SW 1271 (cell line): ENCODE data around the gene SLC30A10.
"Not testable (repeated sequence)": the region's sequence is repeated elsewhere in the genome, so short reads cannot be mapped to it uniquely, and the experiment has no call there.

Source experiments
- DNase-seq, 2 experiments: peaks; one replicate each; lab custom pipeline; 2025; lab: John Stamatoyannopoulos, UW

The SLC30A10 gene

DNA sequence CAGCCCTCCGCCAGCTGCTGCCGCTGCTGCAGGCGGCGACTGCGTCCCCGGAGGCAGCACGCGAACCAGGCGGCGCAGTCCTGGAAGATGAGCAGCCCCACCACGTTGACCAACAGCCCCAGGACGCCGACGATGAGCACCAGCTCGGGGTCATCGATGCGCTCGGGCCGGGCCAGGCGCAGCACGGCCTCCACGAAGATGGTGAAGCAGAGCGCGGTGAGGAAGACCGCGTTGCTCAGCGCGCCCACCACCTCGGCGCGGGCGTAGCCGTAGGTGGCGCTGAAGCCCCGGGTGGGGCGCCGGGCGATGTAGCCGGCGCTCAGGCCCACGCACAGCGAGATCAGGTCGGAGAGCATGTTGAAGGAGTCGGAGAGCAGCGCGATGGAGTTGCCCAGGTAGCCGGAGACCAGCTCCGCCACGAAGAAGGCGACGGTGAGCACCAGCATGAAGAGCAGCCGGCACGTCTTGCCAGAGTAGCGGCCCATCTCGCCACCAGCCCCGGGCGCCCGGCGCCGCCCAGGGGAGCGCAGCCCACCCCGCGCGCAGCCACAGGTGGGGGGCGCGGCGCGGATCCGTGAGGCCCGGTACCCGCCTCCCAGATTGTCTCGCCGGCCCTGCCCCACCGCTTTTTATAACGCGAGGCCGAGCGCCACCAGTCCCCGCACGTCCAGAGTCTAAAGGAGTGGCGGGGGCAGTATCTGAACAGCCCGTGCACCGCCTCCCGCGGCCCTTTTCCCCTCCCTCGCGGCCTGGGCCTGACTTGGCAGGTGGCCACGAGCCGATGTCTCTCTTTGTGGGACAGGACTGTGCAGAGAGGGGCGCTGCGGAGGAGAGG lies at the start of gene SLC30A10:
Gene SLC30A10, minus strand, starts transcription at position 602 of the 835 bp plus-strand sequence. Its CDS starts 117 bp downstream, at position 485.
- no peak for DNase-seq

DNA sequence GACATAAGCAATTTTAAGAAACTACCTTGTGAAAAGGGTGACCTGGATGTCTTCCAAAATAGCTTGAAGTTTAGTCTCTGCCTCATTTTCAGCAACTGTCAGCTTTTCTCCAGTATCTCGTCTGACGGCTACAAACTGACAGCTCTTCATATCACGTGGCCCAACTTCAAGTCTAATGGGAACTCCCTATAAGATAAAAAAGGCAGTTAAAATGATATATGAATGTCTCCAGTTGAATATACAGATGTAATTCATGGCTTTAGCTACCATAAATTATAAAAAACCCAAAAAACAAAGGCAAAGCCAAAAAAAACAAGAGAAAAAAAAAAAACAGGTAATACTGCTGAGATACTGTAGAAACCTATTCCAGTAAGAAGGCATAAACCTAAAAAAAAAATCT lies 44.9 kb upstream of the SLC30A10 start:
- DNase-seq, result no peak

DNA sequence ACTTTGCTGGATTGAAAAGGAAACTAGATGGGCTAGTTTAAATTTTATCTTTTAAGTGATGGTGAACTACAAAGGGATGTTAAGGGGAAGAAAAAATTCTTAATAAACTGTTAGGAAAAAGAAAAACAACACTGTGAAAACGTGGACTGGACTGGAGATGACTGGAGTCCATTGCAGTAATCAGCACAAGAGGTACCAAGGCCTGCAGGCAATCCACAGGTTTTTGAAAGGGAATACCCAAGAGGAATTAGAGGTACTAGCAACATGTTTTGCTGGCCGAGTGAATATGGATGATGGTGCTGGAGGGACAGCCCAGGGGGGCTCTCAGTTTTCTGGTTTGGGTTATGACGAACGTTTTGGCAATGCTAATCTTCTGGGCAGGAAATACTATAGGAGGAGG lies 39.0 kb upstream of the SLC30A10 start:
- DNase-seq, result no peak

DNA sequence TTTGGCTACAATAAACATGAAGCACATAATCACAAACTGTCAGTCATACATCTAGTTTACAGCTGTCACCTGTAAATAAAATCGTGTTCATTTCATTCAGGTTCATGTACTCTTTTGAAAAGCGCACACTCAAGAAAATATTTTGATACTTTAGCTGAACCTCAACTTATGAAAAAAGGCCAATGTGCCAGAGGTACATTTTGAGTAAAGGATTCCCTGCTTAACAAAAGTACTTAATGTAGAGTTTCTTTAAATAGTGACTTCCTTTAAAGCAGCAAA lies 37.7 kb upstream of the SLC30A10 start:
- no peak for DNase-seq

DNA sequence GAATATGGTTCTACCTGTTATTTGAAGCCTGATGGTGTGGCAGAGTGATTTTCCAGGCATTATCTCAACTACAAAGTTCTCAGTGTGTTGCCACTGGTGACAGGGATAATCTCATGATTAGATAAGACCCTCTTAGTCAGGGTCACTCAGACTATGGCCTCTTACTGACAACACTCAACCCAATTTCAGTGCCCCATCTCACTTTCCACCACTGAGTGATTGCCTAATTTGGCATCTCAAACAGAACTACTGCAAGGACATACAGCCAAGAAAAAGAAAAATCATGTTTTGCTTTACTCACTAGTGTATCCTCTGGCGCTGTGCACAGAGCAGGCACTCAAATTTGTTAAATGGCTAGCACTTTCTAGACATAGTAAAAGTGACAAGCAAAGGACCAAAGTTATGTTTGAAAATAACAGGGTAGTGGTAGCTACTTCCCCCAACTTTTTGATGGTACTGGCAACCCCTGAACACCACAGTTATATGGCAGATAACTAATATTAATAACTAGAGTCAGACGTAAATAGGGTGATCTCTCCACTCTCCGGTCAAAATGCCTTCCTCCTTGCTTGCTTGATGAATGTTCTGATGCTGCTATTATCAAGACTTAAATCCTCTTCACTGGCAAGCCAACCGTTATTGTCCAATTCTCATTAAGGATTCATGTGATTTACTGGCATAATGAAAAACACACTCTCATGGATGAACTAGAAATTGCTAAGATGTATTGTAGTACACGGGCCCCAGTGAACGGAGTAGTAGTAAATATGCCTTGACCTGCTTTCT lies 37.1 kb upstream of the SLC30A10 start:
- no peak for DNase-seq

DNA sequence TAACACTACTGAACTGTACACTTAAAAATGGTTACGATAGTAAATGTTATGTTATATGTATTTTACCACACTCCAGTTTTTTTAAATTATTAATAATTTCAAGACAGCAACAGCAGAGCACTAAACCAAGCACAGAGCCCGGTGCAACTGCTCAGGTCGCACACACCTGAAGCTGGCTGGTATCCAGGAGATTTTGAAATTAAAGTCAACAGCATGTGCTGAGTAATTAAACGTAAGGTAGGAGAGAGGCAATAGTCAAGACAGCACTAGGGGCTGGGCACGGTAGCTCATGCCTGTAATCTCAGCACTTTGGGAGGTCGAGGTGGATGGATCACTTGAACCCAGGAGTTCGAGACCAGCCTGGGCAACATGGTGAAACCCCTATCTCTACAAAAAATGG lies 35.1 kb upstream of the SLC30A10 start:
- DNase-seq, result no peak

DNA sequence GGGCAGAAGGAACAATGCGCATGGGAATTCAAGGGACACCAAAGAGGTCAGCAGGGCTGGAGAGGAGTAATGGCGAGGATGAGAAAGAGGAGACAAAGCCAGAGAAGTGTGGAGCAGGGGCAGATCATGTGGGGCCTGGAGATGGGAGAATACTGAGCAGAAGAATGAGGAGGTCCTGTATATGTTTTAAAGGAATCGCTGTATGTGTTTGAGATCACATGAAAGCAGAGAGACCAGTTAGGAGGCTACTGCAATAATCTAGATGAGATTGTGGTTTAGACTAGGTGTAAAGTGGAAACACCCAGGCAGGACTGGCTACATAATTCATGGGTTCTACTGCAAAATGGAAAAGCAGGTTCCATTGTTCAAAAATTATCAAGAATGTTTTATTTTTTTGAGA lies 33.3 kb upstream of the SLC30A10 start:
- DNase-seq, result no peak

DNA sequence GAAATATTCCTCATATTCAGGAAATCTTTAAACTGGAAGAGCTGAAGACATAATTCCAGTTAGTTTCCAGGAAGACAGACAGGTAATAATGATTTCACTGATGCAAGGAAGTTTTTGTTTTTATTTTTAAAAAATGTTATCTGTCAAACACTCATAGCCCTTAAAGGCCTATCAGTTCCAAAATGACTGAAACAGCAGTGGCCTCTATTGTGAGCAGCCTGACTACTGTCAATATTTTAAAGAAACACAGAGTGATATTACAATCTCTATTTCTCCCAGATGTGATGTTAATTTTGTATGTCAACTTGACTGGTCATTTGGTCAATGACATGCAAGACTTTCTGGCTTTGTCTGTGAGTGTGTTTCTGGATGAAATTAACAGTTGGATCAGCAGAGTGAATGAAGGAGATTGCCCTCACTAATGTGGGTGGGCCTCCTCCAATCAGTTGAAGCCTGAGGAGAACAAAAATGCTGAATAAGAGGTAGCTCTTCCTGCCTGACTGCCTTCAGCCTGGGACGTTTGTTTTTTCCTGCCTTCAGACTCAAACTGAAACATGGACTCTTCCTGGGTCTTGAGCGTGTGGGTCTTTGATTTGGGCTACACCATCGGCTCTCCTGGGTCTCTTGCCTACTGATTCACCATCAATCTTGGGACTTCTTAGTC lies 31.3 kb upstream of the SLC30A10 start:
- no peak for DNase-seq

DNA sequence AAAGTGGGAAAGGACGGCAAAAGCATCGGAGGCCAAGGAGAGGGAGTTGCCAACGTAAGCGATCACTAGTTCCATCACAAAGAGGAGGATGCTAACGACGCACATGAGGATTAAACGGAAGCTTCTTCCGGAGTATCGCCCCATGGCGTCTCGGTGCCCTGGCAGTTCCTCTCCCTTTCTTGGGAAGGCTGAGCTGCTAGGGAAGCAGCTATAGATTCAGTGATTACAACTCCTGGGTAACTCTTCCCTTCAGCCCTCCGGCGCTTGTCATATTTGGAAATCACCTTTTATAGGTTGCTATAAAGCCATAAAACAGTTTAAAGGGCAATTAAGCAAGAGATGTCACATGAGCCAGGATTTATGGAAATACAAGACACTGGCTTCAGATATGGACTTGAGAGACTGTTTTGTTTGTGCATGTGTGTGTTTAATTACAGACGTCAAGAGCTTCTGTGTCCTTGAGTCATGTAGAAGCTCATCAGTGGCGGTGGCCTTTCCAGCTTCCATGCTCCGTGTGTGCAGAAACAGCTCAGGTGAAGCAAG lies 30.6 kb upstream of the SLC30A10 start:
- DNase-seq, result no peak

DNA sequence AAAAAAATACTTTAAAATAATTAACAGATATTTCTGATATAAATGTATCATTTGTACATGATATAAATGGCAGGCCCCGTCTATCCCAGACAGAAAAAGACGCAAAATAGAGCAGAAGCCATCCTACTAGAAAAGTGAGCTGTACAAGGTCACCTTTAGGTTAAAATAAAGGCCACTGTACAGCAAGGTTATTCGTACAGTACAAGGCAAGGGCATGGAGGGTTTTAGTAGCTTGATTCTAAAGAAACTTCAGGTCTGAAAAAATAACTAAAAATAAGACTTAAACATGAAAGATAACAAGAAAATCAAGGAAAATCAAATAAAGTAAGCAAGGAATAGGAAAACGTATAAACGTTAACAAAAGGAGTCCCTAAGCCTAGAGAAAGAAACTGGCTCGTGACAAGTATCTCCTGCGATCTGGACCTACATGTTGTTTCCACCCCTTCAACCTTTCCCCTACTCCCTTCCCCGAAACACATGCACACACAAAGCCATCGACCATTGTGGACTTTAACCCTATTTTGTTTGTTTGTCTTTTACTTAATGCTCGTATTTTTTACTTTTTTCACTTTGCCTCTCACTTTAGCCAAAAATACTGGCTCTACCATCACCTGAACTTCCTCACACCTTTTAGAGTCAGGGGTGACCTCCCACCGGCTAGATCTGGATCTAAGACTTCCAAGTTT lies 26.5 kb upstream of the SLC30A10 start:
- DNase-seq, result no peak

DNA sequence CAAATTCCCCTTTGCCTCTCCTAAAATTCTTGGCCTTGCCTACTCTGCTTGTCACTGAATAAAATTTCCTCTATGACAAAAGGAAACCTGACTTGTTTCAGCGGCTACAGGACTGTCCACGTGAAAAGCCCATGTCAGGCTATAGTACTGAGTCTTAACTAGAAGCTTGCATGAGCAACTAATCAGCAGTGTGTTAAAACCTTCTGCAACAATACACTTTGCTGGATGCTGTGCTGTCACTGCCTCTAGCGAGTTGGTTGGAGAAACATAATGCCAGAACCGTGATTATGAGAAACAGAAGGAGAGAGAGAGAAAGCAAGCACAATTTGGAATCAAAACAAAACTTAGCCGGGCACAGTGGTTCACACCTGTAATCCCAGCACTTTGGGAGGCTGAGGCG lies 25.7 kb upstream of the SLC30A10 start:
- no peak for DNase-seq

DNA sequence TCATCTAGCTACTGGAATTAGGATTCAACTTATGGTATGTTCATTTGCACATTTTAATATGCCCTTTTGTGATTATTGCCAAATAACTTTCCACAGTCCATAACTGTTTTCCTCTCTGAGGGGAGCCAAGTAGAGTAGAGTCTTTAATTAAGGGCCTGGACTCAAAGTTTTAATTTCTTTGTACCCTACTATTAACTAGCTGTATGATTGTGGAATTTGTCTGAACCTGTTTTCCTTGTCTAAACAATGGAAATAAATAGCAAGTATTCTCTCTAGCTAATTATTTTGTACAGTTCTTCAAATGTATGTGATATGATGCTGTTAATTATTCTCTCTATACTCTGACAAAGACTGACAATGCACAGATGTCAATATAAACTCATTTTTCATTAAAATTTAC lies 24.0 kb upstream of the SLC30A10 start:
- no peak for DNase-seq

DNA sequence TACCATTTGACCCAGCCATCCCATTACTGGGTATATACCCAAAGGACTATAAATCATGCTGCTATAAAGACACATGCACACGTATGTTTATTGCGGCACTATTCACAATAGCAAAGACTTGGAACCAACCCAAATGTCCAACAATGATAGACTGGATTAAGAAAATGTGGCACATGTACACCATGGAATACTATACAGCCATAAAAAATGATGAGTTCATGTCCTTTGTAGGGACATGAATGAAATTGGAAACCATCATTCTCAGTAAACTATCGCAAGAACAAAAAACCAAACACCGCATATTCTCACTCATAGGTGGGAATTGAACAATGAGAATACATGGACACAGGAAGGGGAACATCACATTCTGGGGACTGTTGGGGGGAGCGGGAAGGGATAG lies 20.9 kb upstream of the SLC30A10 start:
- not testable (repeated sequence) for DNase-seq

DNA sequence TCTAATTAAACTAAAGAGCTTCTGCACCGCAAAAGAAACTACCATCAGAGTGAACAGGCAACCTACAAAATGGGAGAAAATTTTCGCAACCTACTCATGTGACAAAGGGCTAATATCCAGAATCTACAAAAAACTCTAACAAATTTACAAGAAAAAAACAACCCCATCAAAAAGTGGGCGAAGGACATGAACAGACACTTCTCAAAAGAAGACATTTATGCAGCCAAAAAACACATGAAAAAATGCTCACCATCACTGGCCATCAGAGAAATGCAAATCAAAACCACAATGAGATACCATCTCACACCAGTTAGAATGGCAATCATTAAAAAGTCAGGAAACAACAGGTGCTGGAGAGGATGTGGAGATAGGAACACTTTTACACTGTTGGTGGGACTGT lies 20.4 kb upstream of the SLC30A10 start:
- DNase-seq, result not testable (repeated sequence)

DNA sequence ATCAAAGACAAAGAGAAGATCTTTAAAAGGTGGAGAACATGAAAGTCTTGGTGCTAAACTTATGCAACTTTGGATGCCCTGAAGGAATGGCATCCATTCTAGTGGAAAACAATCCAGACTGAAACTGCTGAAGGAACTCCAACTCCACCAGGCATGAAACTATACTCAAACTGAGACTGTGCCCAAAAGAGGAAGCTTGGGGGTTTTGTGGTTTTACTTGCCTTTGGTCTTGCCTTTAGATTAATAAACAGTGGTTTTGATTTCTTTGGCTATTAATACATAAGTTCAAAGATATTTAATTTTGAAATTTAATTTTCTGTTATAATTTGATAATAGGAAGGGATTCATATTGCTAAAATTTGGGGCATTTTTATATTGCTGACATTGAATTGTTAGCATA lies 17.4 kb upstream of the SLC30A10 start:
- DNase-seq, result no peak

DNA sequence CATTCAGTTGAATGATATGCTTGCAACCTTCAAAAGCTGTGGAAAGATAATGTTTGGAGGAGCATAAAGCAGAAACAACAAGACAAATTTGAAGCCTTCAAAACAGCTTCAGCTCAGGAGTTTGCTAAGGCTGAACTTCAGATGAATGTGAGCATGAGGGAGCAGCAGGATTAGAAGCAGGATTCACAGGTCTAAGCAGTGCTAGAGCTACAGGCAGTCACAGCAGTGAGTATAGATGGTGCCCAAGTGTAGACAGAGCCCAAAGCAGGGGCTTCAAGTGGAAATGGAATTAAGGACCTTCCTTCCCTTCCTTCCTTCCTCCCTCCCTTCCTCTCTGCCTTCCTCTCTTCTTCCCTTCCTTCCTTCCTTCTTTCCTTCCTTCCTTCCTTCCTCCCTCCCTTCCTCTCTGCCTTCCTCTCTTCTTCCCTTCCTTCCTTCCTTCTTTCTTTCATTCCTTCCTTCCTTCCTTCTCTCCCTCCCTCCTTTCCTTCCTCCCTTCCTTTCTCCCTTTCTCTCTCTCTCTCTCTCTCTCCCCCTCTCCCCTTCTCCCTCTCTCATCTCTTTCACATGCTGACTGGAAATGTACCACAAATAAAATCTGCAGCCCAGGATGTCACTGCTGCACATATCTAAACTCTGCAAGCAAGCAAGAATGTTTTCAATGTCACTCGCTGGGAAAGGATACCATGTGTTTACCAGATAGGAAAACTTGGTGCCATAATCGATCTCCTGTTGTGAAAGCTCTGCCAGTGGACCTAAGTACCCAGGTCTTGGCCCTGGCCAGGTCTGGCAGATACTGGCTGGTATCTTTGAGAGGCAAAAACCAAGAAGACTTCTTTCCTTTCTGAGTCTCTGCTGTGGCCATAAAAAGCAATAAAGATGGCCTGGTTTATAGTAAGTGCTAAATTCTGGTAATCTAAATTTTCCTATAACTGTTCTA lies 13.1 kb upstream of the SLC30A10 start:
- DNase-seq, result no peak

DNA sequence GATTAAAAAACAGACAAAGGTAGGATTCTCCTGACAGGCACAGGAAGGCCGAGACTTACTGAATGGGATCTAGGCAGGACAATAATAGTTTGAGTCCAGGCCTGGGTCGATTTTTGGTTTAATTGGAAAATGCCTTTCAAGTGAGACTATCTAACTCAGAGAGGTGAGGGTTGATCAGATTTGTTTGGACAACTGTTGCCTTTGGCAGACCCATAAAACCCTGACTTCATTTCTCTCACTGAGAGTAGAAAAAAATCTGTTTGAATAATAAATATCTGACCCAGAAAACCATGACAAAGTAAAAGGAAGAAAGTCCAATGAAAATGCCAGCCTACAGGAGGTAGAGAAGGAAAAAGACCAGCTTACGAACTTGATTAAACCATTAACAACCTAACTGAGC lies 12.3 kb upstream of the SLC30A10 start:
- no peak for DNase-seq

DNA sequence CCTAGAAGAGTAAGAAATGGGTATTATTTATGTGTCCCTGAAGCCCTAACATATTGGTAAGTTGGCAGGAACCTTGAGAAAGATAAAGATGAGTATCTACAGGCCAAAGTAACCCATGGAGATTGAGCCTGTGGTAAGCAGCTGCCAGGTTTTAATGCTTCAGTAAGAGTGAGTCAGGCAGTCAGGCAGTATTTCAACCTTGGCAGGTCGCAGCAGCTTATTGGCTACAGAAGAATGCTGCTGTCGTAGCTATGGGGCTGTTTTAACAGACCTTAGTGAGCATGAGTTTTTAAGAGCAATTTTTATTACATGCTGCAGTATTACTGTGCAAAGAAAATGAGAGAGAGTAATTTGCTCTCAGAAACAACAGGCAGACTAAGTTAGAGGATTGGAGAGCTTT lies 10.3 kb upstream of the SLC30A10 start:
- no peak for DNase-seq

DNA sequence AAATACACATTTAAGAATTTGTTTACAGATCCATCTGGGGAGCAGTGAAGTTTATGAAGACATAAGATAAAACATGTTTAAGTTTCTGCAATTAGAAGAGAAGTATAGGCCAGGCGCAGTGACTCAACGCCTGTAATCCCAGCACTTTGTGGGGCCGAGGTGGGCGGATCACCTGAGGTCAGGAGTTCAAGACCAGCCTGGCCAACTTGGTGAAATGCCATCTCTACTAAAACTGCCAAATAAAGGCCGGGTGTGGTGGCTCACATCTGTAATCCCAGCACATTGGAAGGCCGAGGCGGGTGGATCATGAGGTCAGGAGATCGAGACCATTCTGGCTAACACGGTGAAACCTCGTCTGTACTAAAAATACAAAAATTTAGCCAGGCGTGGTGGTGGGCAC lies 5.4 kb upstream of the SLC30A10 start:
- not testable (repeated sequence) for DNase-seq

DNA sequence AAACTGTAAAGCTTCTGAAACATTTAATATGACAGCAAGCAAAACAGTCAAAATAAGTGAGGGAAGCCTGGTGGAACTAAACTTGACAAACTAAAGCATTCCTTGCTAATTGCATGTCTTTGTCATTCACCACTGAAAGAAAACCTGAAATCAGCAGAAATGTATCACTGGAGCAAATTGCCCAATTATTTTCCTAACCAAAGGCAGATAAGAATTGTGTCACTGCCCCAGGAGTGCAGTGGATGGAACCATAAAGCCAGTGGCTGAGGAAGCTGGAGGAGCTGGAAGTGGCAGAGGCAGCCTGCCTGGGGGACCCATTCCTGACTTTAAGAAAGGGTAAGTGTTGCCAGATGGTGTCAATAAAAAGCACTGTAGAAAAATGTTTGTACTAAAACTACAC lies 2.7 kb upstream of the SLC30A10 start:
- no peak for DNase-seq

DNA sequence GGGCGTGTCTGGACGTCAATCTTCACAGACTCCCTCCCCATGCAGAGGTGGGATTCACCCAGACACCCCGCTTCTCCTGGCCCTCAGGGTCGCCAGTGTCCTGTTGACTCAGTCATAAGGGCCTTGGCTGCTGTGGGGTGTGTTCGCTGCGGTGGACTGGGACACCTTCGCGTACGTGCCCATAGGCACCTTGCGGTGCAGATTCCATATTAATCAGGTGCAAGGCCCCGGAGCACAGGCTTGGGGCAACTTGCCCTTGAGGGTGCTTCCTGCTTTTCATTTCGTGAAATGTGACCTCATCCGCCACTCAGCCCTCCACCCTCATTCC lies 398 bp upstream of the SLC30A10 start:
- DNase-seq, result no peak
